GM23338 (cell line): ENCODE measurements around the gene RIN3.

Experiments used
- CREB1 ChIP-seq: fragments of 250-450 bp; sonication (Bioruptor Pico); IDR thresholded peaks from 2 replicates; pipeline ENCODE4 v1.5.0; 2020; ENCODE audit warnings: low read depth, mild to moderate bottlenecking, moderate library complexity
- CTCF ChIP-seq, 2 experiments: fragments of 200-600 bp in 1 of 2; sonication (generic) in 1 of 2; conservative IDR thresholded peaks; 2 replicates each; pipeline versions ENCODE4 v1.5.1 to v1.6.1; 2016 to 2017; ENCODE audit warnings: antibody characterized with exemption in 2 of 2, low read depth in 2 of 2, mild to moderate bottlenecking in 2 of 2, moderate library complexity in 1 of 2
- EZH2 ChIP-seq: fragments of 200-600 bp; sonication (generic); IDR thresholded peaks from one replicate; pipeline ENCODE4 v1.8.0; 2017; ENCODE audit warnings: antibody characterized with exemption, mild to moderate bottlenecking, low read depth; ENCODE audit not compliant: unreplicated experiment
- EZH2phosphoT487 ChIP-seq: fragments of 200-600 bp; sonication (generic); IDR thresholded peaks from one replicate; pipeline ENCODE4 v1.8.1; 2018; ENCODE audit warnings: antibody characterized with exemption; ENCODE audit not compliant: unreplicated experiment
- NANOG ChIP-seq: IDR thresholded peaks from 2 replicates; pipeline ENCODE4 v1.6.1; 2016; ENCODE audit warnings: antibody characterized with exemption, borderline replicate concordance
- POLR2AphosphoS5 ChIP-seq: IDR thresholded peaks from 2 replicates; pipeline ENCODE4 v1.6.1; 2016; ENCODE audit warnings: antibody characterized with exemption, low read depth
- REST ChIP-seq: IDR thresholded peaks from one replicate; pipeline ENCODE4 v1.6.1; 2018; ENCODE audit warnings: antibody characterized with exemption; ENCODE audit not compliant: unreplicated experiment
- ZNF462 ChIP-seq: fragments of 250-450 bp; sonication (Bioruptor Pico); IDR thresholded peaks from 2 replicates; pipeline ENCODE4 v1.5.0; 2020; ENCODE audit warnings: mild to moderate bottlenecking, moderate library complexity
- TF ChIP-seq, protein P1 (sequence below): IDR thresholded peaks from 2 replicates; pipeline ENCODE4 v1.6.1; 2016; ENCODE audit warnings: antibody characterized with exemption

GRCh38 chr14:92495027-92495426, 18.6 kb upstream of the RIN3 start:
- TF ChIP-seq CTCF (conservative IDR thresholded peaks at IDR 0.05; ENCODE audit: low read depth in 2 of 2) (no peak), EZH2 (no peak), REST (no peak), POLR2AphosphoS5 (no peak), CREB1 (no peak), EZH2phosphoT487 (no peak), NANOG (no peak), ZNF462 (CRISPR knock-in tag) (no peak)
- TF ChIP-seq, protein P1, sequence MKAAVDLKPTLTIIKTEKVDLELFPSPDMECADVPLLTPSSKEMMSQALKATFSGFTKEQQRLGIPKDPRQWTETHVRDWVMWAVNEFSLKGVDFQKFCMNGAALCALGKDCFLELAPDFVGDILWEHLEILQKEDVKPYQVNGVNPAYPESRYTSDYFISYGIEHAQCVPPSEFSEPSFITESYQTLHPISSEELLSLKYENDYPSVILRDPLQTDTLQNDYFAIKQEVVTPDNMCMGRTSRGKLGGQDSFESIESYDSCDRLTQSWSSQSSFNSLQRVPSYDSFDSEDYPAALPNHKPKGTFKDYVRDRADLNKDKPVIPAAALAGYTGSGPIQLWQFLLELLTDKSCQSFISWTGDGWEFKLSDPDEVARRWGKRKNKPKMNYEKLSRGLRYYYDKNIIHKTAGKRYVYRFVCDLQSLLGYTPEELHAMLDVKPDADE: no peak
